ENCODE measurements around the gene SH3RF2.
A peak's percentile ranks its signal among the peaks of the same experiment; 100 is the strongest.
"Not testable (repeated sequence)": the region's sequence is repeated elsewhere in the genome, so short reads cannot be mapped to it uniquely, and the experiment has no call there.

SH3RF2 gene

DNA sequence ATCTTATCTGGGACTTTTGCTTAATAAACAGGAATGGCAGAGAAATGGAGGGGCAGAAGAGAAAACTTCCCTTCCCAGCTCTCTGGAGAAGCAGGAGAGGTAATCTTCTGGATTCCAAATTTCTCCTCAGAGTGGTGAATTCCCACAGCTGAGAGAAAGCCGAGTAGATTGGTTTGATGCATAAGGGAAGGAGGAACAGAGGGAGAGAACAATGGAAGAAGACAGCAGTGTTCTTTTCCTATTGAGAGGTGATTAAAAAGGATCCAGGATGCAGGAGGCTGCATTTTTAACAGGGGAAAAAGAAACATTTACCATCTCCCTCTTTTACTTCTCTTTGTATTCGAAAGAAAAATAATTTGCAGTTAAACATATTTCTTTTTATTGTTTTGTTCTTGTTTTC lies 13.1 kb downstream of the SH3RF2 start:
- ATAC-seq, result no peak

DNA sequence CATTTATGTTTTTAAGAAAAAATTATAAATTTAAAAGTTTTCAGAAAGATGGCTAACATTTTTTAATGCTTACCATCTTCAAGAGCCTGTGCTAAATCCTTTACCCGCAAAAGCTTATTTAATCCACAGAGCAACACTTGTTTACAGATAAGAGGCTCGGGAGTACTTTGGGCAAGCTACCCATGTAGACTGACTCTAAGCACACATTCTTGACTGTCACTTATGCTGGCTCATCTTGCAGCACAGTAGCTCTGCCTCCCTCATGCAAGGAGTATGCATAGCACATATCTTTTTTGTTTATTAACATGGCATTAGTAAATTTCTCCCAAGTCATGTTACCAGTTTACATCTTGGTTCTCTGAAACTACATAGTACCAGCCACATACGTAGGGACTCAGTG lies 14.7 kb downstream of the SH3RF2 start:
- ATAC-seq, result no peak

DNA sequence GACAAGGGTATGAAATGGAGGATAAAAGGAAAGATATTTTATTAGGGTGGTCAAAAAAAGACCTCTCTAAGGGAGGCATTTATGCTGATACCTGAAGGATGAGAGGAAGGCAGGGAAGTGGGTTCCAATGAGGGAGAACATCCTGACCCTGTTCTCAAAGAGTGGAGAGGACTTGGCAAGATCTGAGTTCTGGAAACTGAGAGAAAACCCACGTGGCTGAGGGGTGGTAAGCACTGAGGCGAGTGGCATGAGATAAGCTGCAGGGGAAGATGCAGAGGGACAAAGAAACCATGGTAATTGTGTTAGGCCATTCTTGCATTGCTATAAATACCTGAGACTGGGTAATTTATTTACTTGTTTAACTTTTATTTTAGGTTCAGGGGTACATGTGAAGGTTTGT lies 16.8 kb downstream of the SH3RF2 start:
- ATAC-seq, result no peak

DNA sequence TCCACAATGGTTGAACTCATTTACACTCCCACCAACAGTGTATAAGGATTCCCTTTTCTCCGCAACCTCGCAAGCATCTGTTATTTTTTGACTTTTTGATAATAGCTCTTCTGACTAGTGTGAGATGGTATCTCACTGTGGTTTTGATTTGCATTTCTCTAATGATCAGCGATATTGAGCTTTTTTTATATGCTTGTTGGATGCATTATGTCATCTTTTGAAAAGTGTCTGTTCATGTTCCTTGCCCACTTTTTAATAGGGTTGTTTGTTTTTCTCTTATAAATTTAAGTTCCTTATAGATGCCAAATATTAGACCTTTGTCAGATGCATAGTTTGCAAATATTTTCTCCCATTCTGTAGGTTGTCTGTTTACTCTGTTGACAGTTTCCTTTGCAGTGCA lies 17.8 kb downstream of the SH3RF2 start:
- not testable (repeated sequence) for ATAC-seq

DNA sequence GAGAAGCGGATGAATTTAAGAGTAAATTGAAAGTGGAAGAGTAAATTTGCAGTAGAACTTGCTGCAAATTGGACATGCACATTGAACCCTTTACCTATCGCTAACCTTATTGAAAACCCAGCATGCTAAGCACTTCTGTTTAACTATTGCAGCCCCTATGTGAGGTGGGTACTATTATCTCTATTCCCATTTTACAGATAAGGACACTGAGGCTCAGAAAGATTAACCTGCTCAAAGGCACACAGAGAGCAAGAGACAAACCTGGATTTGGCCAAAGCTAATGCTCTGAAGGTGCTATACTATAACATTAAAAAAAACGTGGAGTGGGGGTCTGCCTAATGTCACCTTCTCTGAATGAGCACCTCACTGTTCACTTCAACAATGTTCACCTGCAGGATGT lies 21.0 kb downstream of the SH3RF2 start:
- no peak for ATAC-seq

DNA sequence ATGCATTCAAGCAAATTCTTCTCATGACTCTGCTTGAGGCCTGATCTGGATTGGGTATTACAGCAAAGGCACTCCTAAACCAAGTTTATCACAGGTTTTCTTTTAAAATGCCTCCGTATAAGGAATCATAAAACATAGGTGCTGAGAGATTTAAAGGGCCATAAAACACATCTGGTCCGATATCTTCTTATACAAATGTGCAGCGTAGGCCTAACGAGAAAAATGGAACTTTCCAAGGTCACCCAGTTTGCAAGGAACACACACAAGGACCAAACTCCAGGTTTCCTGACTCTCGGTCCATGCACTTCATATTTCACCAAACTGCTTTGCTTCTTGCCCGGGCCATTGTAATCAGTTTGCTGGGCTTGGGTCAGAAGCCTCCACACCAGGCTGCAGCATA lies 22.1 kb downstream of the SH3RF2 start:
- ATAC-seq, result no peak

DNA sequence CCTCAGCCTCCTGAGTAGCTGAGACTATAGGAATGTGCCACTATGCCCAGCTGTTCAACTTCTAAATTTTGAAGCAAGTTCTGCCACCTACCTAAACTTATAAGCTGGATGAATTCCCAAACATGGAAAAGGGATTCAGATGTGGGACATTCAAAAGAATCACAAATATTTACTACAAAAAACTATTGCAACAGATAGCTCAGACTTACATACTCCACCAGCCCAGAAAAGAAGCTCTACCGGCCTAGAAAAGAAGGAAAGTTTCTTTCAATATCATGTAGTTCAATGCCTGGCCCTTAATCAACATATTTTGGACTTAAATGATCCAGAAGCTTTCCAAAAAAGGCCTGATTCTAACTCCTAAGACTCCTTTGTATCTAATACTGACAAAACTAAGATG lies 23.8 kb downstream of the SH3RF2 start:
- no peak for ATAC-seq

DNA sequence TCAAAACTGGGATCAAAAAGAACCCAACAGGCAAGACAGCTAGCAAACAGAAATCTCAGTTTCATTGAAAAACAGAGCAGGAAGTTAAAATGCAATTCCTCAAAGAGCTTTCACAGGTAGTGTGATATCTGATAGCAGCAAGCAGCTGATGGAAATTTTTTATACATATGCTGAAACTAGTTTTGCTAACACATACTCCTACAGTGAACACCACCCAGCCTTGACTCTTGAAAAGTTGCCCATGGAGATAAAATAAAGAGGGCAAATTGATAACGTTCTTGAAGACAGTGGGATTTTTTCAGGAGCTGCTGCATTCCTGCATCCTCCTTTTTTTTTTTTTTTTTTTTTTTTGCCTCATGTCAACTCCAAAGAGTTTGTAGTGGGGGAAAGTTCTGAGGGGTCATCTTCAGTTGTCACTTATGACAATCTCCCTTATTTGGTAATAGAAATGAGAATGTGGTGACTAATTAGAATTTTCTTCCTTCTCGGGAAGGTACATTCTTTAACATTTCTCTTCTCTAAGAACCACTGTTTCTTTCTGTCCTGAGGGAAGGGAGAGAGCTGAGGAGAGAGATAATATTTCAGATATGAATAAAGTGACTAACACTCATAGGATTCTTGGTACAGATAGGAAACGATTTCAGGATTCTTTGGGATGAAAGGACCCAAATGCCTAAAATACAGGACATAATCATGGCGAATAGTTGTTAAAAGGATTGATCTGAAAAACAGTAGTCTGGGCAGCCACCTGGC lies 24.6 kb downstream of the SH3RF2 start:
- no peak for ATAC-seq

DNA sequence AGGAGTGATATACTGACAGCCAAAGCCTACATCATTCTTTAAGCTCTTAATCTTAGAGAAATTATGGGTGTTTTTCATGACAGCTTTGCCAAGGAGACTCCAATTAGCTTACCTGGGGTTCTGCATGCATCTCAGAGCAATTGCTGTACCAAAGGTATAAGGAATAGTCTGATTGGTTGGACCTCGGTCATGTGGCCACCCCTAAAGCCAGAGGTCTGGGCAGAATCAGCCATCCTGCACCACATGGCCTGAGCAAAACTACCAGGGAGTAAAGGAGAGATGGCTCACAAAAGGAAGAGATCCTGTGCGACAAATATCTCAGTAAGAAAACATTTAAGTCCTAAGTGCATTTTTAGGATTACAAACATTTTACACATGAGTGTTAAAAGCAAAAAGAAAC lies 25.6 kb downstream of the SH3RF2 start:
- ATAC-seq, result no peak

DNA sequence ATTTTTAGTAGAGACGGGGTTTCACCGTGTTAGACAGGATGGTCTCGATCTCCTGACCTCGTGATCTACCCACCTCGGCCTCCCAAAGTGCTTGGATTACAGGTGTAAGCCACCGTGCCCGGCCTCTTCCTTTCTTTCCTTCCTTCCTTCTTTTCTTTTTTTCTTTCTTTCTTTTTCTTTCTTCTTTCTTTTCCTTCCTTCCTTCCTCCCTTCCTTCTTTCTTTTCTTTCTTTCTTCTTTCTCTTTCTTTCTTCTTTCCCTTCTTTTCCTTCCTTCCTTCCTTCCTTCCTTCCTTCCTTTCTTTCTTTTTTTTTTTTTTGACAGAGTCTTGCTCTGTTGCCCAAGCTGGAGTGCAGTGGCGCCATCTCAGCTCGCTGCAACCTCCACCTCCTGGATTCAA lies 27.6 kb downstream of the SH3RF2 start:
- not testable (repeated sequence) for ATAC-seq

DNA sequence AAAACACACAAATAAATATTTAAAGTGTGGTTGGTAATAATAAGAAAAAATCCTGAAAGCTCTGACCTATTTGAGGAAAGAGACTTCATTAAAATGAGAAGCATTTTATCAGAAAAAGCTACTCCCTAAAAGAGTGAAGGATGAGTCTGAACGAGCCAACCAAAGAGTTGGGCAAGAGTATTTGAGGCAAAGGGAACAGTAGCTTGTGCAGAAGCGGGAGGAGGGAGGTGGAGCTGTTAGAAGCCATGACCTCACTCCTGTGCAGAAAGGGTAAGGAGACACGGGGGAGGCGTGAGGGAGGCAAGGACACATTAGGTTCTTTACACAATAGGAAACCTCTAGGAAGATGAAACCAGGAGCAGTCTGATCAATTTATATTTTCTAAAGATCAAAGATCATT lies 29.4 kb downstream of the SH3RF2 start:
- ATAC-seq, result no peak

DNA sequence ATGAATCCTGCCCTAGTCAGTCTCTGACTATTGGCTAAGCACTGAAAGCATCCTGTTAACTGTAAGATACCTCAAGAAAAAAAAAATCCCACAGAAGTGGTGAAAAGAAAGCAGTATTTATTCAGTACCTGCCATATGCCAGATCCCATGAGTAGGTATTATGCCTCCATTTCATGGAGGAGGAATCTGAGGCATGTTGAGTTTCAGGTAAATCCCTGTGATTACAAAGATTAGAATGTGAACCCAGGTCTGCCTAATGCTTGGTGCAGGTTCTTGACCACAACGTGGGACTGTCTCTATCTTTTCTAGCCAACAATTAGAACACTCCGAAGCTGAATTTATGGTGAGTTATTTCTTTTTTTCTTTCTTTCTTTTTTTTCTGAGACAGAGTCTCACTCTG lies 30.9 kb downstream of the SH3RF2 start:
- ATAC-seq, result no peak

DNA sequence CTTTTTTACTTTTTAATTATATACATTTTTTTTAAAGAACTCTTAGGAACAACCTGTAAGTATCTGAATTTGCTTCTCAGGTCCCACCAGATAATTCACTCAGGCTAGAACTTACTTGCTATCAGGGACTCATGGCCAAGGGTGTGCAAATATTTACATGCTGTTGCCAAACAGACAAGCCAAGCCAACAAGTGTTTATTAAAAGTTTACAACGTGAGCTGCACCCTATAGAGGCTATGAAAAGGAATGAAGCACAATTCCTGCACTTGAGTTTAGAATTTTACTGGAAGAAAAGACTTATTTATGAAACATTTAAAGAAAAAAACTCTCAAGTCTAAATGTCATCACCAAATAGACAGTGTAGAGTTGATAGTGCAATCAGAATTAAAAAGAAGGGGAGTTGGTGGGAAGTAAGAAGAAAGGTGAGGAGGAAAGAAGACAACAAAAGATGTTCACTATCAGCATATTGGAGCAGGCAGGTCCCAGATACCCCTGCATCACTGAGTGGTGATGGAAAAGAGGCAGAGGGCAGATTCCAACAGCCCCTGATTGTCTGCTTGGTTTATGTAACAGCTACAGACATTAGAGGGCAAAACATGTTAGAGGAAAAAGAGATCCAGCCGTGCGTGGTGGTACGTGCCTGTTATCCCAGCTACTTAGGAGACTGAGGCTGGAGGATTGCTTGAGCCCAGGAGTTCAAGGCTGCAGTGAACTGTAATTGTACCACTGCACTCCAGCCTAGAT lies 32.8 kb downstream of the SH3RF2 start:
- ATAC-seq, result no peak

DNA sequence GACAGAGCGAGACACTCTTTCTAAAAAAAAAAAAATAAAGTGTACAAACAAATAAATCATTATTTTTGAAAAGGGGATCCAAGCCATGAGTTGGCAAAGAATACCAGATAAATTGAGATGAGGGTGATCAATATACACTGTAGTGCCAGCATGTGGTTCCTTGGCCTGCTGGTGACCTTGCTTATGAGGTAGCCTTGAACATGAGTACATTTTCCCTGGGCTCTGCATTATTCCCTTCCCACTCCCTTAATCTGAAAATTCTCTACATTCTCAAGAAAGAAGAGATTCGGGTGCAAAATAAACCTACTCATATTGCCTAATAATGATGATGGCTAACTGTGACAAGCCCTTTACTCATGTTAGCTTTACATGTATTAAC lies 33.3 kb downstream of the SH3RF2 start:
- no peak for ATAC-seq

DNA sequence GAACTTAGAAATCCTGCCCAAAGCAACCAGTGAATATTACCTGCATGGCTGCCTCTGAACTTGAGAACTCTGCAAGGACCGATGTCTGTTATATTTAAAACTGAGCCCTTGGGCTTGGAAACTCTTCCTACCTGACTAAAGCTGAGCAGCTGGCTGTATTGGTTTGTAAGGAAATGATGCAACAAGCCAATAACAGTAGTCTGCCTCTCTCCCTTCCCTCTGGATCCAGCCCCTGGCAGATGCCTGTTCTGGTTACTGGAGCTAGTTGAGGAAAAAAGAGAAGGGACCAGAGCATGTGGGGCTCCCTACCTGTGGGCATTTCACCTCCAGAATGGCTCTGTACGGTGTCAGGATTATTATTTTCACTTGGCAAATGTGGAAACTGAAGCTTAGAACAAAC lies 34.7 kb downstream of the SH3RF2 start:
- no peak for ATAC-seq

DNA sequence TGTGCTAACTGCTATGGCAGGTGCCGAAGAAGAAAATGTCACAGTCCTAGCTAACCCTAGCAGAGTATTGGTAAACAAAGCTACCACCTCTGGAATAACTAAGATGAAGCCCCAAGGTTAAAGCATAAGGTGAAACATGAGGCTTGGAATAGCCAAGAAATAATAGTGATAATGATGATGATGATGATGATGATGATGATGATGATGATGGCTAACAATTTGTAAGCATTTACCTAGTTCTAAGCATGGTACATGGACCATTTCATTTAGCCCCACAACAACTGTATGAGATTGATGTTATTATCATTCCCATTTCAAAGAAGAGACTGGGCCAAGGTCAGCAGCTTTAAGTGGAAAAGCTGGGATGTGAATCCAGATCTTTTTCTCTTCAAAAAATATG lies 35.3 kb downstream of the SH3RF2 start:
- no peak for ATAC-seq

DNA sequence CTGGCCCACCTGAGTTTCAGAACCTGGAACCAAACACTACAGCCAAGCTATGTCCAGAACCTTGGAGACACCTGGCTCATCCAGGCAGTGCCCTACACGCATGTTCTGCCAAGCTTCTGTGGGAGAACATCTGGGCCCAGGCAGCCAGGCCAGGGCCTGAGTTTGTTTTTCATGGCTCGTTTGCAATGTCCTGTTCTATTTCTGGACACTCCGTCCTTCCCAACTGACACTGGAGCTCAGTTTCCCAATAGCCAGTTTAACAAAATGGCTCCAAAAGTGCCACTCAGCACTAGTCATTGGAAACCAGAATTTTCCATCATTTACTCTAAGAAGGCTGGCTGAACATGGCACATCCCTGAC lies 38.6 kb downstream of the SH3RF2 start:
- ATAC-seq, result no peak

DNA sequence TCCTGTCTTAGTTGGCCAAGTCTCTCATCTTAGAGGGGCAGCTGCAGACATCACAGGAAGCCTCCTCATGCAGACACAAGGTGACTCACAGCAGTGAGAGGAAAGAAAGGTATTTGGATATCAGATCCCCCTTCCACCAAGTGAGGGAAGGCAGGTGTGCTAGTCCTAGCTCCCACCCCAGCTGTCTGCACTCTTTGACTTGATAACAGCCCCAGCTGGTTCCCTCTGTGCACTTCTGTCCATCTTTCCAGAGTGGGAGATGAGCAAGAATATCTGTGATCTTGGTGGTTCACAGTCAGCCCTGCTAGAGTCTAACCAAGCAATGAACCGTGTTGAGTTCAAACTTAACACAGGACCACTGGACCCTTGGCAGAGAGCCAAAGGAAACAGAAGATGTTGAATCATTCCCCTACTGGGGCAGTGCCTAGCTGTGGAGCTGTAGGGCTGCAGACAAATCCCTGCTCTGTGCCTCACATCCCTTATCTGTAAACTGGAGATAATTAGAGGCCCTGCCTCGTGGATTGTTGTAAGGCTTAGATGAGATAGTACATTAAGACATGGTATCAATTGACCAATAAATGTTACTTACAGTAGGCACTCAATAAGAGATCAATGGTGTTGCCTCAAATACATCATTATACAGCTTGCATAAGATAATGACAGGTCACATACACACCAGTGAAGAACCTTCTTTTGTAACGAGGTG lies 39.1 kb downstream of the SH3RF2 start:
- no peak for ATAC-seq

DNA sequence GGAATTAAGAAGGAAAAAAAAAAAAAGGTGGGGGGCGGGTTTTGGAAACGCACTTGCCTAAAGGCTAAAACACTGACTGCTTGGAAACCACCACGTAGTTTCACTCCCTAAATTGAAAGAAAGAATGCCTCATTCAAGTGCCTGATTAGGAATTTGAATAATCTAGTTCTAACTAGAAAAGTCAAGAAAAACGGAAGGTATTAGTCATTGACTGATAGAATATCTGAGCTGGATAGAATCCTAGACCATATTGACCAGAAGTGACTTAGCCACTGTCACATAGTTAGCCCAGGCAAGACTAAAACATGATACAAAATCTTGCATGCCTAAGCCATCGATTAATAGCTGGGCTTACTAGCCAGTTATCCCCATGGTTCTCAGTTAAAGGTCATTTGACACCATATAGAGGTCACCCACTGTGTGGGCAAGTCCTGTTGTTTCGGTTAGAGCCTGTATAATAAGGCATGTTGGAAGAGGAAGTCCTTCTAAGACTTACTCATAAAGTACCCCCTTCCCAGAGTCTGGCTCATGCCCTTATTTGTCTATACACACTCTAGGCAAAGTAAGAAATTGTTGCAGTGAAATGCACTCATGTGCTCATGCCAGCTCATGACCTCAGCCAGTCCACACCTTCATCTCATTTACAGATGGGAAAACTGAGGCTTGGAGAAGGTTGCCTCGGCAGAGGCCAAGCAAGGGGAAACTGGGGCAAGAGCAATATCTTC lies 40.2 kb downstream of the SH3RF2 start:
- peak; percentile 32 to 59 for ATAC-seq

DNA sequence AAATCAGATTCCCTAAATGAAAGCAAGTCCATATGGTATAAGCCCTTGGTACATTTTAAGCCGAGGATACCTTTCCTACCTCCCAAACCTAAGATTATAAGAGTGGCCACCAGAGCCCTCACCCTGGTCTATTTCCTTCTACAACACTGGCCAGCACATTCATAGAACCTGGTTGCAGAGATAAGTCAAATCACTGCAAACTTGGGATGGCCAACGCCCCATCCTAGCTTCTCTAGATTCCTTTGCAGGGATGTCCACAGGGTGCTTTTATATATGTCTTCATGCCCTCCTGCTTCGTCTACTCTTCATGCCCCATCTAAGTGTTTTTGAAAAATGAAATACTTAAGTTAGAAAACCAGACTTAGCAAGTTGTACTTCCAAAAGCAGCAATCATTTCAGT lies 41.8 kb downstream of the SH3RF2 start:
- no peak for ATAC-seq

DNA sequence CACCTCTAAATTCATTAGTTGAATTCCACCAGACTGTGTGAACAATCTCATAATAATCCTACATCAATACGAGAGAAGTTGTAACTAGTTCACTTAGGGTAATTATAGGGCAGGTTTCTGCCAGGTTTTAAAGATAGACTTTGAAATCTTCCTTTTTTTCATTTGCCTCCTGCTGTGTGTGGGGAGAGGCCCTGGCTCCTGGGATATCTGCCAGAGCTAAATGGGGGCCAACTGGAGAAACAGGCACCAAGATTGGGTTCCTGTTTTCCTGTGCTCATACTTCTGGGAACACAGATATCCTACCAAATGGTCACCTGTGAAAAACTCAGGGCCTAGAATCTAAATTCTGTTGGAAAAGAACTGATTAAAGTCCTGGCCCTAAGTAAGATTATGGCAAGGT lies 42.3 kb downstream of the SH3RF2 start:
- ATAC-seq, result no peak

DNA sequence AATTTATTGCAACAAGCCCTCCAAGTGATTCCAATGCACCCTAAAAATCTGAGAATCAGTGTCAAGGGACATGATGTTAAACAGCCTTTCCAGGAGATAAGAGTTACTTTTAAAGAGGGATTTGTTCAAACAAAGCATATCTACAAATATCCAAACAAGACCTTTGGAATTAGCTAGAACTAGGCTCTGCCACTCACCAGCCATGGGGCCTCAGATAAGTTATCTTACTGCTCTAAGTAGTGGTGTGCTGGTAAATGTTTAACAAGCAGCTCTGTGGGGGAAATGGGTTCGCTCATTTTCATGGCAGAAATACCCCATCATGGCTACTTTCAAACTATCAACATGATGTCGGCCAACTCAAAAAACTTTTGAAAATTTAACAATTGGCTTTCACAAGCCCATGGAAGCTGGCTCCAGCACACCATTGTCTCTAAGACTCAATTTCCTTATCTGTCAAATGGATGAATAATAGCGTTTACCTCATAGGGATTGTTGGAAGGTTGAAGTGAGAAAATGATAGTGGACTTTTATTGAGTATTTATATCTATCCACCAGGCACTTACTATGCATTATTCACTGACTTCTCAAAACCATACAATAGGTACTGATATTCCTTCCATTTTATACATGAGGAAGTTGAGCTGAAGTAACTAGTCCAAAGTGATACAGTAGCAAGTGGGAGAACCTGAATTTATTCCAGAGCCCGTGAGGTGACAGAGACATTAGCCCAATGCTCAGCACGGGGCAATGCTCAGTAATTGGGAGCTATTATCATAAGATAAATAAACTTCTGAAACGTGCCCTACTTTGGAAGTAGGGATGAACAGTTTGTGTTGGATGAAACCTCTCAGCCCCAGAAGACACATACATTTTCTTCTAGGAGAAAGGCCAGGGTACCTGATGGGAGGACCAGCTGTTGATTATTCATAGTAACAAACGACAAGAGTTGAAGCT lies 43.2 kb downstream of the SH3RF2 start:
- ATAC-seq, result no peak

Measured in activated CD4-positive, CD25-positive, alpha-beta regulatory T cell treated with anti-CD3 and anti-CD28 coated beads, Interleukin-2, amount 50 U/mL, for 24 hours (primary cell).